Cardiac muscle cell (in vitro differentiated cells and primary cell): ENCODE data around the gene ANKDD1B. TPM values are rescaled to one million over a fixed set of nuclear protein-coding genes. Genes with fewer than 3 reads are reported as not detected.
"Not testable (repeated sequence)": the region's sequence is repeated elsewhere in the genome, so short reads cannot be mapped to it uniquely, and the experiment has no call there.

Source experiments
- DNase-seq, 2 donors: peaks; one replicate each; pipeline versions ENCODE4 v3.0.0 to v3.0.0-alpha.2; 2010 to 2017; ENCODE audit warnings: low read depth in 1 of 2, low spot score in 1 of 2
- H3K27ac ChIP-seq: fragments of 200-600 bp; sonication (generic); 2 replicates; pipeline ENCODE4 v1.5.1; 2016
- H3K27me3 ChIP-seq: fragments of 200-600 bp; sonication (generic); 2 replicates; pipeline ENCODE4 v1.6.0; 2016; ENCODE audit warnings: control low read depth
- H3K36me3 ChIP-seq: fragments of 200-600 bp; sonication (generic); 2 replicates; pipeline ENCODE4 v1.5.1; 2016; ENCODE audit warnings: control low read depth
- H3K4me1 ChIP-seq: fragments of 200-600 bp; sonication (generic); 2 replicates; pipeline ENCODE4 v1.8.1; 2017; ENCODE audit warnings: low read depth, mild to moderate bottlenecking, mixed run types
- H3K4me3 ChIP-seq: fragments of 200-600 bp; sonication (generic); 2 replicates; pipeline ENCODE4 v1.5.1; 2016; ENCODE audit warnings: mild to moderate bottlenecking
- H3K9me3 ChIP-seq: fragments of 200-600 bp; sonication (generic); 2 replicates; pipeline ENCODE4 v1.5.1; 2017; ENCODE audit warnings: low read depth, mild to moderate bottlenecking, control low read depth
- polyA plus RNA-seq: library from polyadenylated mRNA; unstranded; fragments of >200 nt; fragmentation: Nextera tagmentation; extraction: Ambion mirVana; gene quantifications from 2 replicates; pipeline ENCODE4 v1.2.1, GENCODE V29; 2016
- total RNA-seq: library from RNA; depleted of rRNA; stranded (reverse); fragments of >200 nt; gene quantifications from 2 replicates; pipeline ENCODE4 v1.2.3, GENCODE V29; 2016
- TF ChIP-seq, protein P1 (sequence below): IDR thresholded peaks from 2 replicates; pipeline ENCODE4 v1.5.1; 2012; ENCODE audit warnings: low read depth, mild to moderate bottlenecking, low read length

The ANKDD1B gene
- total and polyA plus RNA-seq, 2 experiments from 2014 or later: 0.09 TPM; not detected in 1

GRCh38 chr5:75601567-75601966 is 9.7 kb upstream of the ANKDD1B start:
- no peak for DNase-seq
- TF ChIP-seq, protein P1, sequence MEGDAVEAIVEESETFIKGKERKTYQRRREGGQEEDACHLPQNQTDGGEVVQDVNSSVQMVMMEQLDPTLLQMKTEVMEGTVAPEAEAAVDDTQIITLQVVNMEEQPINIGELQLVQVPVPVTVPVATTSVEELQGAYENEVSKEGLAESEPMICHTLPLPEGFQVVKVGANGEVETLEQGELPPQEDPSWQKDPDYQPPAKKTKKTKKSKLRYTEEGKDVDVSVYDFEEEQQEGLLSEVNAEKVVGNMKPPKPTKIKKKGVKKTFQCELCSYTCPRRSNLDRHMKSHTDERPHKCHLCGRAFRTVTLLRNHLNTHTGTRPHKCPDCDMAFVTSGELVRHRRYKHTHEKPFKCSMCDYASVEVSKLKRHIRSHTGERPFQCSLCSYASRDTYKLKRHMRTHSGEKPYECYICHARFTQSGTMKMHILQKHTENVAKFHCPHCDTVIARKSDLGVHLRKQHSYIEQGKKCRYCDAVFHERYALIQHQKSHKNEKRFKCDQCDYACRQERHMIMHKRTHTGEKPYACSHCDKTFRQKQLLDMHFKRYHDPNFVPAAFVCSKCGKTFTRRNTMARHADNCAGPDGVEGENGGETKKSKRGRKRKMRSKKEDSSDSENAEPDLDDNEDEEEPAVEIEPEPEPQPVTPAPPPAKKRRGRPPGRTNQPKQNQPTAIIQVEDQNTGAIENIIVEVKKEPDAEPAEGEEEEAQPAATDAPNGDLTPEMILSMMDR: no peak
- H3K4me3 ChIP-seq: no peak overlapping the region
- H3K27ac ChIP-seq: no peak overlapping the region
- H3K27me3 ChIP-seq: peaks cover 64% of the 10 kb centered on the region
- H3K36me3 ChIP-seq: no peaks in the 10 kb centered on the region
- H3K9me3 ChIP-seq: no peaks in the 10 kb centered on the region
- H3K4me1 ChIP-seq: no peaks in the 10 kb centered on the region

- Histone ChIP-seq H3K4me3 (no peak overlapping the region), H3K9me3 (no peaks in the 10 kb centered on the region), H3K4me1 (no peaks in the 10 kb centered on the region), H3K27me3 (peaks cover 64% of the 10 kb centered on the region), H3K27ac (no peak overlapping the region), H3K36me3 (no peaks in the 10 kb centered on the region)
- TF ChIP-seq, protein P1: no peak
- DNase-seq: no peak
These were observed 9.3 kb upstream of the ANKDD1B start for GRCh38 chr5:75601996-75602395.

GRCh38 chr5:75603371-75603770 is 7.9 kb upstream of the ANKDD1B start:
- DNase-seq: peak in 1 of 2 donors; percentile 62
- Histone ChIP-seq H3K9me3 (no peaks in the 10 kb centered on the region), H3K4me1 (no peaks in the 10 kb centered on the region), H3K27ac (no peak overlapping the region), H3K27me3 (peaks cover 78% of the 10 kb centered on the region), H3K36me3 (no peaks in the 10 kb centered on the region), H3K4me3 (no peak overlapping the region)
- TF ChIP-seq, protein P1: no peak

DNA sequence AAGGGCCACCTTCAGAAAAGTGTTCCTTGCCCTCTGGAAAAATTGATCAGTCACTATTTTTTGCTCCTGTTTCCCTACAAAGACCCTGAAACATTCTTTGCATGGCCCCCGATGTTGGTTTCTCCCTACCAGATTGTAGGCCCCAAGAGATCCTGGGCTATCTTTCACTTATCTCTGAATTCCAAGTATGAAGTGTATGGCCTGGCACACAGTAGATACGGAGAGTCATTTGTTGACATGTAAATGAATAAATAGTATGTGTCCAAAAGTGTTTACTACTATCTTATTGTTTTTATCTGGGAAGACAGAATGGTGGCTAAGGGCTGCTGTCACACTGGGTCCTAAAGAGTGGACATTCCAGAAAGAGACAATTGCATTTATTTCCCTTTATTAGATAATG is 7.4 kb upstream of the ANKDD1B start:
- Histone ChIP-seq H3K4me1 (no peaks in the 10 kb centered on the region), H3K9me3 (no peaks in the 10 kb centered on the region), H3K27ac (no peak overlapping the region), H3K36me3 (no peaks in the 10 kb centered on the region), H3K27me3 (peaks cover 82% of the 10 kb centered on the region), H3K4me3 (no peak overlapping the region)
- TF ChIP-seq, protein P1: no peak
- DNase-seq: no peak

DNA sequence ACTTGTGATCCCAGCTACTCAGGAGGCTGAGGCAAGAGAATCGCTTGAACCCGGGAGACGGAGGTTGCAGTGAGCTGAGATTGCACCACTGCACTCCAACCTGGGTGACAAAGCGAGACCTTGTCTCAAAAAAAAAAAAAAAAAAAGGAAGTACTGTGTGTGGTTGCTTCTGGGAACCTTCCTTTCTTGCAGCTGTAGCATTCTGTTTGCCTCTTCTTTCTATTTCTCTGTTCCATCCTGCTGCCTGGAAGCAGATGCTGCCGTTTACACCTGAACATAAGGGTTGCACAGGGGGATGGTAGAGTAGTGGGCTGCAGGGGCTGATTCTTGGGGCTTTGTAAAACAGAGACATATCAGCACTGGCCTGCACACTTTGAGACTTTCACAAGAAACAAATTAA is 3.9 kb upstream of the ANKDD1B start:
- H3K27ac ChIP-seq, H3K36me3 ChIP-seq: not testable (repeated sequence)

GRCh38 chr5:75608870-75609269 is 2.4 kb upstream of the ANKDD1B start:
- Histone ChIP-seq H3K9me3 (no peaks in the 10 kb centered on the region), H3K4me3 (no peak overlapping the region), H3K27me3 (peaks cover 87% of the 10 kb centered on the region), H3K36me3 (no peaks in the 10 kb centered on the region), H3K4me1 (peaks cover 7% of the 10 kb centered on the region), H3K27ac (no peak overlapping the region)
- DNase-seq: no peak
- TF ChIP-seq, protein P1: no peak

More for the DNA sequence above, 3.9 kb upstream of the ANKDD1B start:
- not testable (repeated sequence) for H3K9me3 ChIP-seq, DNase-seq, H3K4me1 ChIP-seq, H3K4me3 ChIP-seq
- H3K27me3 ChIP-seq: peaks cover 87% of the 10 kb centered on the region
